Esophagus muscularis mucosa (tissue), 3 donors: ENCODE data around the gene STYXL1.
"Not testable (repeated sequence)": the region's sequence is repeated elsewhere in the genome, so short reads cannot be mapped to it uniquely, and the experiment has no call there.

Experiments
- CTCF ChIP-seq, 3 experiments: fragments of 200-600 bp in 2 of 3; fragments of 450-650 bp in 1 of 3; sonication (generic) in 2 of 3; IDR thresholded peaks; one replicate each; pipeline ENCODE4 v1.5.1; 2017 to 2019; ENCODE audit warnings: antibody characterized with exemption in 3 of 3, mild to moderate bottlenecking in 2 of 3, moderate library complexity in 1 of 3
- POLR2AphosphoS5 ChIP-seq, 2 donors: sonication (generic); formaldehyde crosslinking; IDR thresholded peaks; one replicate each; pipeline ENCODE4 v1.6.1; 2017; ENCODE audit warnings: antibody characterized with exemption in 2 of 2

GRCh38 chr7:76029682-76030081 is 18.1 kb downstream of the STYXL1 start:
- TF ChIP-seq CTCF, POLR2AphosphoS5 (IDR thresholded peaks at IDR 0.05): not testable (repeated sequence)
